Spinal cord (tissue), 10 donors: Measurements from ENCODE around the gene RAD18. TPM values are rescaled to one million over a fixed set of nuclear protein-coding genes. Genes with fewer than 3 reads are reported as not detected.

Source experiments
- DNase-seq, 6 donors: peaks; one replicate each; pipeline versions ENCODE4 v3.0.0 to v3.0.0-alpha.2; 2013 to 2015; ENCODE audit warnings: low spot score in 6 of 6, low read depth in 4 of 6
- H3K27ac ChIP-seq: one replicate; pipeline ENCODE4 v1.5.1; 2013; ENCODE audit warnings: low read depth, low read length, control low read depth
- H3K27me3 ChIP-seq: one replicate; pipeline ENCODE4 v1.6.1; 2013; ENCODE audit warnings: low read length; ENCODE audit not compliant: control insufficient read depth, insufficient read depth
- H3K36me3 ChIP-seq: one replicate; pipeline ENCODE4 v1.6.1; 2013; ENCODE audit warnings: low read length; ENCODE audit not compliant: control insufficient read depth, insufficient read depth
- H3K4me1 ChIP-seq: one replicate; pipeline ENCODE4 v1.6.1; 2013; ENCODE audit warnings: low read length; ENCODE audit not compliant: control insufficient read depth, insufficient read depth
- H3K4me3 ChIP-seq: one replicate; pipeline ENCODE4 v1.5.1; 2013; ENCODE audit warnings: low read depth, low read length, control low read depth
- H3K9me3 ChIP-seq: one replicate; pipeline ENCODE4 v1.6.1; 2013; ENCODE audit warnings: low read length; ENCODE audit not compliant: control insufficient read depth, insufficient read depth
- WGBS: methylation state at CpG from one replicate; pipeline ENCODE4 v1.1.5; 2013; ENCODE audit warnings: missing lambda C conversion rate; ENCODE audit not compliant: insufficient coverage; 5-methylcytosine and 5-hydroxymethylcytosine counted together
- polyA plus RNA-seq, 2 donors: library from polyadenylated mRNA; unstranded; fragments of 120-200 nt; gene quantifications; one replicate each; pipeline ENCODE4 v1.2.1, GENCODE V29; 2013; ENCODE audit not compliant: insufficient read length in 2 of 2
- small RNA-seq: library from RNA; depleted of rRNA; stranded (forward); fragments of <200 nt; gene quantifications from one replicate; pipeline ENCODE3, GENCODE V24; 2014; ENCODE audit warnings: low replicate concordance
- total RNA-seq, 2 donors: library from RNA; depleted of rRNA in 1 of 2; stranded (reverse); fragments of 120-200 nt in 1 of 2; fragments of >200 nt in 1 of 2; gene quantifications; one replicate each; pipeline versions ENCODE4 v1.2.3 to v1.2.4, GENCODE V29; 2013 to 2014
- donor health status: healthy.

RAD18 gene
- total and polyA plus RNA-seq, 4 donors: 5.2 to 19.1 (median 8.8) TPM

DNA sequence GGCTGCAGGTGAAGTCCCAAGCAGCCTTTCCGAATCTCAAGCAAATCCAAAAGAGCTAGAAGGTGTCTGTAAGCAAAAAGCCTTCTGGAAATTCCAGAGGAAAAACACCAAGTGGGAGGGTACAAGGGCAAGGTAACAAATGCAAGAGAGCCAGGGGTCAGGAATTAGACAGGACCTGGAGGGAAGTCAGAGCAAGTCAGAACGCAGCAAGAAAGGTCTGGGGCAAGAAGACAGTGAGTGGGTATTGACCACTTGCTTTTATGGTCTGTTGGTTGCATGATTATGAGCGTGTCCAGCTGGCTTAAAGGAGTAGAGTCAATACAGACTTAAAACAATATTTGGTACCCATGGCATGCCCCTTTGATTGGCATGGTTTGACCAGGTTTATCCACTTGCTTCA, 127.2 kb downstream of the RAD18 start:
- 96% methylated on average over 2 of the region's 3 CpGs for WGBS
- no peaks in the 10 kb centered on the region for H3K36me3 ChIP-seq
- no peak overlapping the region for H3K27ac ChIP-seq
- no peaks in the 10 kb centered on the region for H3K27me3 ChIP-seq
- no peaks in the 10 kb centered on the region for H3K9me3 ChIP-seq
- H3K4me3 ChIP-seq: no peak overlapping the region
- no peaks in the 10 kb centered on the region for H3K4me1 ChIP-seq
- DNase-seq: no peak

DNA sequence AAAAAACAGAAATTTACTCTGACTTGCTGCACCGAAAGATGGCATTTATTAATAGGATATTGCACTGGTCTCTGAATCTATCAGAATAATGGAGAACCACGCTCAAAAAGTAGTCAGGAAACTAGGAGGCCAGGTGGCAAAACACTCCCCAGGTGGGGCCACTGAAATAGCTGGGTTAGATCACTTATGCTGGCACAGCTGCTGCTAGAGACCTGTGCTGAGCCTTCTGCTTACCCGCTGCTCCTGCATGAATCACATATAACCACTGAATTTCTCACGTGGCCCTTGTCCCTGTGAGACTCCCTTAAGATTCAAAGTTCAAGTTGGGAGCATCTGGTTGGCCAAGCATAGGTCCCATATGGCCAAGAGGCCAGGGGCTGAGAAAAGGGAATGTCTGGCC, 127.9 kb downstream of the RAD18 start:
- no peak overlapping the region for H3K27ac ChIP-seq
- H3K4me3 ChIP-seq: no peak overlapping the region
- 96% methylated on average over 2 of the region's 4 CpGs for WGBS
- no peaks in the 10 kb centered on the region for H3K27me3 ChIP-seq
- no peaks in the 10 kb centered on the region for H3K9me3 ChIP-seq
- H3K4me1 ChIP-seq: no peaks in the 10 kb centered on the region
- no peak for DNase-seq
- no peaks in the 10 kb centered on the region for H3K36me3 ChIP-seq

DNA sequence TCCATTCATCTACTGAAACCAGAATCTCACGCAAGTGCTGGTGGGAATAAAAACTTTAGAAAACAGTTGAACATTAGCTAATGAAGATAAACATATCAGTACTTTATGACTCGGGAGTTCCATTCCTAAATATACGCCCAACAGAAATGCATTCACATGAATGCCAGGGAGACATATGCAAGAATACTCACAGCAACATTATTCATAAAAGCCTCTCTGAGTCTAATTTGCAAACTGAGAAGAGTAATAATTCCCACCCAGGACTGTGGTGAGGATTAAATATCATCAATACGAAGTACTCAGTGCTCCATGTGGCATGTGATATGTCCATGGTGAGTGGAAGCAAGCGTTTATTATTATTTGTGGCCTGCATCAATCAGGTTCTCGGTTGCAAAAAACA, 128.3 kb downstream of the RAD18 start:
- Histone ChIP-seq H3K9me3 (no peaks in the 10 kb centered on the region), H3K36me3 (no peaks in the 10 kb centered on the region), H3K4me1 (no peaks in the 10 kb centered on the region), H3K27me3 (no peaks in the 10 kb centered on the region), H3K27ac (no peak overlapping the region), H3K4me3 (no peak overlapping the region)
- DNase-seq: peak in 2 of 6 donors; percentile 1 to 47
- no CpG with 5 or more reads among the region's 6 CpGs for WGBS

DNA sequence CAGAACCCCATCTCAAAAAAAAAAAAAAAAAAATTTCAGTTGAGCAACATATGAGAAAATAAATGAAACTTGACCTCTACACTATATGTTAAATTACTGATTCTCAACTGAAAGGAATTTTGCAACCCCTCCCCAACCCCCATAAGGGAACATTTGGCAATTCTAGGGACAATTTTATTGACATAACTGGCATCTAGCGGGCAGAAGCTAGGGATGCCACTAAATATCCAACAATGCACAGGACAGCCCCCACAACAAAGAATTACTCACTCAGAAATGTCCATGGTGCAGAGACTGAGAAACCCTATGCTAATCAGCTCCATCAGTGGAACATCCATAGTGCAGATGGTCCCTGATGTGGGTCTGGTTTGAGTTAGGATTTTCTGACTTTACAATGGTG, 135.6 kb downstream of the RAD18 start:
- DNase-seq: no peak
- no peak overlapping the region for H3K27ac ChIP-seq
- H3K4me3 ChIP-seq: no peak overlapping the region
- WGBS: no CpG with 5 or more reads among the region's 1 CpG
- H3K9me3 ChIP-seq: no peaks in the 10 kb centered on the region
- no peaks in the 10 kb centered on the region for H3K4me1 ChIP-seq
- H3K36me3 ChIP-seq: no peaks in the 10 kb centered on the region
- no peaks in the 10 kb centered on the region for H3K27me3 ChIP-seq

Small RNA genes within 50 kb of the gene (small RNA-seq; reads per million reads assigned to genes)
- not detected for gene RF00416

Other genes with a start within 250 kb of the RAD18 start
- under 1 TPM; 0.11 to 0.30 TPM for gene CAV3, start 229.7 kb downstream of the RAD18 start, total RNA-seq
- under 1 TPM in 1 of 2 donors, not detected in 1; 0.59 TPM for gene CAV3, start 229.7 kb downstream of the RAD18 start, polyA plus RNA-seq
- gene OXTR, start 193.9 kb downstream of the RAD18 start, total RNA-seq: 1 to 10 TPM; 1.6 to 3.1 TPM
- gene OXTR, start 193.9 kb downstream of the RAD18 start, polyA plus RNA-seq: 1 to 10 TPM; 5.1 to 5.6 TPM